HepG2 (cell line): ENCODE data around the gene MLANA. TPM values are rescaled to one million over a fixed set of nuclear protein-coding genes. Genes with fewer than 3 reads are reported as not detected.

Experiments used
- ARID4A ChIP-seq: sonication (generic); formaldehyde crosslinking; IDR thresholded peaks from 2 replicates; pipeline ENCODE4 v1.5.0; 2020; ENCODE audit warnings: mild to moderate bottlenecking, missing genetic modification reagents, borderline replicate concordance
- DRAP1 ChIP-seq: IDR thresholded peaks from 2 replicates; pipeline ENCODE4 v1.6.1; 2016; ENCODE audit warnings: missing genetic modification reagents, missing compliant biosample characterization
- IKZF5 ChIP-seq: IDR thresholded peaks from 2 replicates; pipeline ENCODE4 v1.6.1; 2018; ENCODE audit warnings: missing genetic modification reagents, mild to moderate bottlenecking, missing compliant biosample characterization
- KAT8 ChIP-seq: IDR thresholded peaks from 2 replicates; pipeline ENCODE4 v1.6.1; 2016; ENCODE audit warnings: missing genetic modification reagents, missing compliant biosample characterization
- KDM2A ChIP-seq: sonication (generic); formaldehyde crosslinking; IDR thresholded peaks from 2 replicates; pipeline ENCODE4 v1.4.0; 2020; ENCODE audit warnings: low read depth, missing genetic modification reagents, borderline replicate concordance
- MIXL1 ChIP-seq: IDR thresholded peaks from 2 replicates; pipeline ENCODE4 v1.6.1; 2016
- MTF1 ChIP-seq: sonication (generic); formaldehyde crosslinking; IDR thresholded peaks from 2 replicates; pipeline ENCODE4 v1.5.0; 2020; ENCODE audit warnings: missing genetic modification reagents
- PAXIP1 ChIP-seq: sonication (generic); formaldehyde crosslinking; conservative IDR thresholded peaks from 2 replicates; pipeline ENCODE4 v1.4.0; 2020; ENCODE audit warnings: mild to moderate bottlenecking, missing genetic modification reagents, moderate library complexity
- POLR2G ChIP-seq: fragments of 200-400 bp; formaldehyde crosslinking; IDR thresholded peaks from 2 replicates; pipeline ENCODE4 v1.6.1; 2018; ENCODE audit warnings: mild to moderate bottlenecking, low read depth, low read length, moderate library complexity
- SNAPC5 ChIP-seq: sonication (generic); formaldehyde crosslinking; IDR thresholded peaks from 2 replicates; pipeline ENCODE4 v1.8.1; 2023; ENCODE audit warnings: mild to moderate bottlenecking, missing genetic modification reagents, borderline replicate concordance
- TAF1 ChIP-seq: sonication (generic); formaldehyde crosslinking; IDR thresholded peaks from 2 replicates; pipeline ENCODE4 v1.4.0; 2020; ENCODE audit warnings: missing genetic modification reagents
- ZBTB34 ChIP-seq: sonication (generic); formaldehyde crosslinking; IDR thresholded peaks from 2 replicates; pipeline ENCODE4 v1.8.0; 2022; ENCODE audit warnings: mild to moderate bottlenecking, missing genetic modification reagents
- ZGPAT ChIP-seq: IDR thresholded peaks from 2 replicates; pipeline ENCODE4 v1.6.1; 2016; ENCODE audit warnings: mild to moderate bottlenecking
- ZNF552 ChIP-seq: sonication (generic); formaldehyde crosslinking; IDR thresholded peaks from 2 replicates; pipeline ENCODE4 v1.9.0; 2022; ENCODE audit warnings: missing genetic modification reagents, mild to moderate bottlenecking, borderline replicate concordance
- ZNF740 ChIP-seq: sonication (generic); formaldehyde crosslinking; IDR thresholded peaks from 2 replicates; pipeline ENCODE4 v1.4.0; 2020; ENCODE audit warnings: missing genetic modification reagents
- polyA plus RNA-seq, 8 experiments: library from polyadenylated mRNA; depleted of rRNA in 3 of 8; stranded (reverse) in 7 of 8; unstranded in 1 of 8; fragments of >200 nt; fragmentation: Illumina TruSeq in 4 of 8; extraction: Trizol in 4 of 8; gene quantifications; 2 replicates each; pipeline versions ENCODE4 v1.2.1 to v1.2.3, GENCODE V29; 2011 to 2016; ENCODE audit warnings: low read depth in 4 of 8, missing spikeins in 1 of 8, mixed read lengths in 1 of 8; ENCODE audit not compliant: insufficient read depth in 1 of 8
- total RNA-seq, 5 experiments: library from RNA; depleted of rRNA; stranded (reverse); fragments of >200 nt; fragmentation: Illumina TruSeq; extraction: Trizol; gene quantifications; 2 replicates each; pipeline ENCODE4 v1.2.3, GENCODE V29; 2016; ENCODE audit warnings: low read depth in 1 of 5

Gene MLANA
- total and polyA plus RNA-seq, 2 of the 13 experiments (the other 11 are each of a cell fraction or from before 2014, with no cell fraction given), result 0.11 to 0.18 TPM

GRCh38 chr9:5843794-5844471 is 46.8 kb upstream of the MLANA start (continued):
- TF ChIP-seq ZGPAT (CRISPR knock-in tag) (0 out of 2 replicates have a peak, but pooled peaks have one; percentile 54), ARID4A (CRISPR knock-in tag) (peak; percentile 45; the same call in 1 of the 2 replicates), MTF1 (CRISPR knock-in tag) (no peak), DRAP1 (CRISPR knock-in tag) (peak; percentile 40; the same call in 1 of the 2 replicates), TAF1 (CRISPR knock-in tag) (peak; percentile 42; the same call in 1 of the 2 replicates), SNAPC5 (CRISPR knock-in tag) (peak; percentile 81; the same call in 1 of the 2 replicates), KDM2A (0 out of 2 replicates have a peak, but pooled peaks have one; percentile 12), MIXL1 (CRISPR knock-in tag) (peak; percentile 77), PAXIP1 (CRISPR knock-in tag) (peak; percentile 71), ZNF552 (CRISPR knock-in tag) (no peak), POLR2G (peak; percentile 59), KAT8 (CRISPR knock-in tag) (peak; percentile 69), IKZF5 (CRISPR knock-in tag) (0 out of 2 replicates have a peak, but pooled peaks have one; percentile 21), ZBTB34 (CRISPR knock-in tag) (0 out of 2 replicates have a peak, but pooled peaks have one; percentile 30), ZNF740 (CRISPR knock-in tag) (0 out of 2 replicates have a peak, but pooled peaks have one; percentile 41)
